Measurements from ENCODE around the gene CHRNG.

CHRNG gene

GRCh38 chr2:232506709-232507108 lies 32.8 kb upstream of the CHRNG start:
- no peak for DNase-seq (ENCODE audit: low read depth)

GRCh38 chr2:232508251-232508650 lies 31.2 kb upstream of the CHRNG start:
- DNase-seq (ENCODE audit: low read depth), result no peak

GRCh38 chr2:232511336-232511890 lies 28.1 kb upstream of the CHRNG start:
- no peak for DNase-seq (ENCODE audit: low read depth)

GRCh38 chr2:232512602-232513001 lies 26.9 kb upstream of the CHRNG start:
- no peak for DNase-seq (ENCODE audit: low read depth)

GRCh38 chr2:232513353-232513752 lies 26.1 kb upstream of the CHRNG start:
- DNase-seq (ENCODE audit: low read depth), result no peak

- no peak for DNase-seq (ENCODE audit: low read depth)
Measured at GRCh38 chr2:232515639-232516038, 23.9 kb upstream of the CHRNG start.

- no peak for DNase-seq (ENCODE audit: low read depth)
Measured at GRCh38 chr2:232516551-232516950, 22.9 kb upstream of the CHRNG start.

GRCh38 chr2:232518844-232519243 lies 20.6 kb upstream of the CHRNG start:
- DNase-seq (ENCODE audit: low read depth), result no peak

GRCh38 chr2:232519581-232520438 lies 19.7 kb upstream of the CHRNG start, which contains the start of gene PRSS56:
PRSS56 (plus strand) TSS chr2:232520388; CDS start chr2:232520599, 211 bp downstream.
- DNase-seq (ENCODE audit: low read depth), result no peak

GRCh38 chr2:232520489-232520888 lies 19.0 kb upstream of the CHRNG start:
- DNase-seq (ENCODE audit: low read depth), result no peak

GRCh38 chr2:232521098-232521497 lies 18.4 kb upstream of the CHRNG start:
- DNase-seq (ENCODE audit: low read depth), result no peak

GRCh38 chr2:232521959-232522622 lies 17.4 kb upstream of the CHRNG start:
- peak; percentile 25 for DNase-seq (ENCODE audit: low read depth)

GRCh38 chr2:232522623-232523401 lies 16.7 kb upstream of the CHRNG start:
- DNase-seq (ENCODE audit: low read depth), result no peak

- DNase-seq (ENCODE audit: low read depth), result no peak
Measured at GRCh38 chr2:232523402-232523681, 16.1 kb upstream of the CHRNG start.

GRCh38 chr2:232523682-232524597 lies 15.6 kb upstream of the CHRNG start:
- peak; percentile 26 for DNase-seq (ENCODE audit: low read depth)

- DNase-seq (ENCODE audit: low read depth), result no peak
Measured at GRCh38 chr2:232524771-232525170, 14.7 kb upstream of the CHRNG start.

- no peak for DNase-seq (ENCODE audit: low read depth)
Measured at GRCh38 chr2:232525199-232525598, 14.3 kb upstream of the CHRNG start.

- DNase-seq (ENCODE audit: low read depth), result peak; percentile 10
Measured at GRCh38 chr2:232525791-232526371, 13.6 kb upstream of the CHRNG start, which contains the start of gene CHRND. CHRND (plus strand) TSS chr2:232526160; CDS start chr2:232526216, 56 bp downstream.

GRCh38 chr2:232526372-232526941 lies 13.0 kb upstream of the CHRNG start:
- DNase-seq (ENCODE audit: low read depth), result no peak

- DNase-seq (ENCODE audit: low read depth), result no peak
Measured at GRCh38 chr2:232527905-232528470, 11.5 kb upstream of the CHRNG start.

Data from EH (cell line).